HT1080 (cell line): ENCODE results near the gene PLLP. TPM values are rescaled to one million over a fixed set of nuclear protein-coding genes. Genes with fewer than 3 reads are reported as not detected.

Experiments
- DNase-seq: peaks from one replicate; pipeline ENCODE4 v3.0.0-alpha.2; 2015; ENCODE audit warnings: low read depth
- small RNA-seq: library from RNA; depleted of rRNA; stranded (forward); fragments of <200 nt; gene quantifications from one replicate; pipeline ENCODE3, GENCODE V24; 2014
- total RNA-seq: library from RNA; depleted of rRNA; stranded (reverse); fragments of >200 nt; shearing (Covaris generic); gene quantifications from 2 replicates; pipeline ENCODE4 v1.2.3, GENCODE V29; 2014; rRNA removed

Gene PLLP
- total RNA-seq, 1 experiment from 2014 or later = 1.3 TPM

- no peak for DNase-seq
Measured at GRCh38 chr16:57226701-57227621, 57.5 kb downstream of the PLLP start.

- no peak for DNase-seq
Measured at GRCh38 chr16:57225978-57226377, 58.5 kb downstream of the PLLP start.

DNA sequence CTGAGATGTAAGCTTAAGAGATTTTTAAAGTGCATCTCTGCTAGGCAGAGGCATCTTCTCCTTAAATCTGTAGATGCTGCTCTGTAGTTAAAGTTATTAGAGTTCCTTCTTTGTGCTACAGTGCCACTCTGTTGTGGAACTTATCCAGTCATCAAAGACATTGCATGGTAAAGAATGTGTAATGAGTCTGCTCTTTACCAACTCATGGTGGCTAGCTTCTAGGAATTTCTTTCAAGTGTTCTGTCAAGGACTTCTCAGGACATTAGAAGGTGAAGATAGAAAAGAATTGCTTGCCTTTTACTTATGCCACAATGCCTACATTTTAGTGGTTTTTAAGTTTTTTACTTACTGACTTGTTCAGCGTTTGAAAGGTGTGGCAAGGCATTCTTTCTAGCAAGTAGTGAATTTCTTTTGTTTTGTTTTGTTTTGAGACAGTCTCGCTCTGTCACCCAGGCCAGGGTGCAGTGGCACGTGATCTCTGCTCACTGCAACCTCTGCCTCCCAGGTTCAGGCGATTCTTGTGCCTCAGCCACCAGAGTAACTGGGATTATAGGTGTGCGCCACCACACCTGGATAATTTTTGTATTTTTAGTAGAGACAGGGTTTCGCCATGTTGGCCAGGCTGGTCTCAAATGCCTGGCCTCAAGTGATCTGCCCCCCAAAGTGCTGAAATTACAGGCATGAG, 59.7 kb downstream of the PLLP start:
- DNase-seq = no peak

DNA sequence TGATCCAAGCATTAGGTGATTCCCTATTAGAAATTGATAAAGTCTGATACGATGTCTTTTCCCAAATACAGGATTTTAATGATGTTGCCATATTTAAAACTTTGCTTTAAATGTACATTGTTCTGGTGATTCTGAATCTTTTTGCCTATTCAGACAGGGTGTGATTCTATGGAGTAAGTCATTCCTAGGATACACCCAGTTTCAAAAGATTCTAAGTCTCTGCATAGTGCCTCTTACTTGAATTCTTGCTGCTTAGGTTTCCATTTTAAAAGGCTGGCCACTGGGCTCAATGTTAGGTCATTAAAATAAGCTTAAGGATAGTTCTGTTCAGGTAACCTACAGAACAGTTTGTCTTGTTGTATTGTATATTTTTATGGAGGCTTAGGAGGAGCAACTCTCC, 61.4 kb downstream of the PLLP start:
- no peak for DNase-seq

GRCh38 chr16:57216968-57217367, 67.5 kb downstream of the PLLP start:
- DNase-seq = no peak

- no peak for DNase-seq
Measured at GRCh38 chr16:57213462-57213861, 71.0 kb downstream of the PLLP start.

GRCh38 chr16:57209780-57210179, 74.7 kb downstream of the PLLP start:
- no peak for DNase-seq

DNA sequence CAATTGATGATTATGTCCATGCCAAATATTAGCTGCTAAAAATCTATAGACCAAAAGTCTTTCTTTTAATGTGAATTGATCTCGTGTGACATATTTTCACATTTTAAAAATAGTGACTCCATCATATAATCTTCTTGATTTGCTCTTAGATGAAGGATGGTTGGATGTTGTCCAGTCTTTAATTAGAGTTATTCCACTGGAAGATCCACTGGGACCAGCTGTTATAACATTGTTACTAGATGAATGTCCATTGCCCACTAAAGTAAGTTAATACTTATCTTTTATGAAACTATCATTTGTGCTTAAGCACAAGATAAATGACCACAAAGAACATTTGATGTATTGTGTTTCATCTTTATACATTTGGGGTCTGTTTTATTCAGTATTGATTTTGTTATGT, 75.5 kb downstream of the PLLP start:
- DNase-seq = no peak

Small RNA genes lying within 50 kb of the gene (small RNA-seq; reads per million reads assigned to genes)
- not detected for gene AC108081.1

Other genes starting within 250 kb of the PLLP start
- gene CPNE2, start 192.1 kb downstream of the PLLP start, total RNA-seq = 36.1 and 51.5 TPM in 2 replicates
- gene PSME3IP1, start 98.6 kb downstream of the PLLP start, total RNA-seq = 89.3 and 102 TPM in 2 replicates
- 28.1 and 36.6 TPM in 2 replicates for gene RSPRY1, start 98.3 kb downstream of the PLLP start, total RNA-seq
- 55.3 and 70.5 TPM in 2 replicates for gene ARL2BP, start 39.4 kb downstream of the PLLP start, total RNA-seq
- not detected in 2 replicates for gene CCL22, start 74.1 kb upstream of the PLLP start, total RNA-seq
- 0.03 and 0.07 TPM in 2 replicates for gene CX3CL1, start 87.8 kb upstream of the PLLP start, total RNA-seq
- not detected in 2 replicates for gene CCL17, start 120.1 kb upstream of the PLLP start, total RNA-seq
- gene CIAPIN1, start 162.7 kb upstream of the PLLP start, total RNA-seq = 95.3 and 103 TPM in 2 replicates
- gene COQ9, start 162.8 kb upstream of the PLLP start, total RNA-seq = 82.4 and 89.4 TPM in 2 replicates
- 199 and 233 TPM in 2 replicates for gene POLR2C, start 178.0 kb upstream of the PLLP start, total RNA-seq
- 5.0 and 7.3 TPM in 2 replicates for gene DOK4, start 201.8 kb upstream of the PLLP start, total RNA-seq